ENCODE data around the gene MSN.

- TF ChIP-seq POLR2AphosphoS5 (IDR thresholded peaks at IDR 0.05; ENCODE audit: borderline replicate concordance, low read depth, low read length), result no peak
- TF ChIP-seq EZH2 (IDR thresholded peaks at IDR 0.05), result no peak
Observed at GRCh38 chrX:65769564-65770292, 102.3 kb downstream of the MSN start.
